Measurements from ENCODE around the gene SKP2.

SKP2 gene

DNA sequence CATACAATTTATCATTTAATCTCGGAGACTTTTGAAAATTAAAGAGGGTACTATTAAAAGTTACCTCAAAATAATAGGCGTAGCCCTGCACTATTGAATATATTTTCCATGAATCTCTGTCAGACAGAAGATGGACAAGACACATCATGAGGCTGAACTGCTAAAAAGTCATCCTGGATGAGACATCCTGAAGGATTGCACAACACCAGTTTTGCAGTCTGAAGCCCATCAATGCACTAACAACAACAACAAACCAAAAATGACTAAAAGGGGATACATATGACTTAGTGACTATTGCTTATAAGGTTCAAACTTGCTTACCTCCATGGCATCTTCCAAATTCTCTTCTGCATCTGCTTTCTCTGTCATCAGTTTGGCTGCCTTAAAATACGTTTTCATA, 15.9 kb upstream of the SKP2 start:
- Histone ChIP-seq H3K9ac (ENCODE audit: low read length) (no peak overlapping the region), H3F3A (ENCODE audit: insufficient read depth, low read length) (no peaks in the 10 kb centered on the region), H3K27me3 (ENCODE audit: insufficient read depth, low read length) (no peaks in the 10 kb centered on the region), H3K4me2 (ENCODE audit: low read length) (no peak overlapping the region), H4K20me1 (ENCODE audit: insufficient read depth, low read length) (no peaks in the 10 kb centered on the region), H3K79me2 (ENCODE audit: insufficient read depth, low read length) (no peaks in the 10 kb centered on the region), H3K36me3 (ENCODE audit: insufficient read depth, low read length) (peaks cover 64% of the 10 kb centered on the region), H3K9me2 (ENCODE audit: low read depth, low read length) (no peaks in the 10 kb centered on the region), H3K4me1 (ENCODE audit: insufficient read depth, low read length, severe bottlenecking) (no peaks in the 10 kb centered on the region), H3K27ac (ENCODE audit: low read depth, low read length, poor library complexity, severe bottlenecking) (no peak overlapping the region), H3K4me3 (ENCODE audit: low read depth, low read length, poor library complexity, severe bottlenecking) (no peak overlapping the region), H2AFZ (ENCODE audit: low read length) (no peak overlapping the region), H3K9me3 (ENCODE audit: low read length) (0 out of 2 replicates have a peak, but pooled peaks cover 5% of the 10 kb centered on the region)
- TF ChIP-seq EZH2 (IDR thresholded peaks at IDR 0.05; ENCODE audit: borderline replicate concordance, low read length) = no peak
- TF ChIP-seq CTCF (IDR thresholded peaks at IDR 0.05; ENCODE audit: low read length) = no peak

DNA sequence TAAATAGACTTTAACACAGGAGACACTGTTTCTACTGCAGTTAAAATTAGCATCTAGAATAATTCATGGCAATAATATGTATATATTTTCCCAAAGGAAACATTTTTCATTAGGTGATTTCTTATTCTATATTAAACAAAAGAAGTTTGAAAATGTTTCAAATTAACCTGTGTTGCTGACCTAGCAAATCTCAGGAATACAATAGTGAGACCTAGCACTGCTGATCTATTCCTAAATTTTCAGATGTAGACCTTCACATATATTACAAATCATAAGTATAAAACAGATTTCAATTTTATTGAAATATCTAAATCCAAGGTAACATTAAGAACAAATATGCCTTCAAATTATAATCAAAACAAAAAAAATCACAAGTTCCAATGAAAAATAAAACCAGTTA, 15.3 kb upstream of the SKP2 start:
- H3K36me3 ChIP-seq (ENCODE audit: insufficient read depth, low read length) = peaks cover 65% of the 10 kb centered on the region
- no peaks in the 10 kb centered on the region for H3K9me2 ChIP-seq (ENCODE audit: low read depth, low read length)
- TF ChIP-seq CTCF (IDR thresholded peaks at IDR 0.05; ENCODE audit: low read length) (no peak), EZH2 (IDR thresholded peaks at IDR 0.05; ENCODE audit: borderline replicate concordance, low read length) (no peak)
- H4K20me1 ChIP-seq (ENCODE audit: insufficient read depth, low read length) = no peaks in the 10 kb centered on the region
- H3F3A ChIP-seq (ENCODE audit: insufficient read depth, low read length) = no peaks in the 10 kb centered on the region
- H3K27me3 ChIP-seq (ENCODE audit: insufficient read depth, low read length) = no peaks in the 10 kb centered on the region
- H3K4me1 ChIP-seq (ENCODE audit: insufficient read depth, low read length, severe bottlenecking) = no peaks in the 10 kb centered on the region
- 0 out of 2 replicates have a peak, but pooled peaks cover 7% of the 10 kb centered on the region for H3K9me3 ChIP-seq (ENCODE audit: low read length)
- H2AFZ ChIP-seq (ENCODE audit: low read length) = no peak overlapping the region
- H3K4me2 ChIP-seq (ENCODE audit: low read length) = no peak overlapping the region
- no peaks in the 10 kb centered on the region for H3K79me2 ChIP-seq (ENCODE audit: insufficient read depth, low read length)
- no peak overlapping the region for H3K4me3 ChIP-seq (ENCODE audit: low read depth, low read length, poor library complexity, severe bottlenecking)
- H3K27ac ChIP-seq (ENCODE audit: low read depth, low read length, poor library complexity, severe bottlenecking) = no peak overlapping the region
- no peak overlapping the region for H3K9ac ChIP-seq (ENCODE audit: low read length)

DNA sequence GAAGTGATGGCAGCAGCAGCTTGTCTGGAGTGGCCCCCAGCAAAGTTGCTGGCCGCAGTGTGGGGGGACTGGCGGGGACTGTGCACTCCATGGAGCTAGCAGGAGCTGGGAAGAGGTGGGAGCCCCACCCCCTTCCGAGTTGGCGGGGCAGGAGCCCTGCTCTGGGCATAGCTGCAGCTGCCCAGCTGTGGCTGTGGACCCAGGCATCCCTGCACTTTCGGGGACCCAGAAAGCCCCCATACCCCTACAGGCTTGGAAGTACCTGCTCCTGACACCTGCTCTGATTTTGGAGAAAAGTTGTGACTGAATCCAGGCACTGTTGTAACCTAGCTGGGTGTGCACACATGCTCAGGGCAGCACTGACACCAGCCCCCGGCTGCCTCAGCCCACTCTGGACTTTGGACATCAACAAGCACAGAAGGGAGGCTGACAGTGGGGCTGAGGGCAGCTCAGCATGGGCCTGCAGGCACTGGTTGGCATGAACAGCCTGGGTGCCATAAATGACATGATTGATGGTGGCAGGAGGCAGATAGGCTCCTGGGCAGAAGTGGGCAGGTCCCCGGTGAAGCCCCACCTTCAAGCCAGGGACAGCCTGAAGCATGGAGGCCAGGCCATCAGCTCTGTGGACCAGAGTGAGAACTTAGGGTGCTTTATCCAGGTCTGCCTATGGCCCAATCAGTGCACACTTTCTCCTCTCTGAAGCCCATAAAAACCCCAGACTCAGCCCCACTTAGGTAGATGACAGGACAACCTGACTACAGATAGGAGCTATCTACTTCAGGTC, 12.8 kb upstream of the SKP2 start:
- H3F3A ChIP-seq (ENCODE audit: insufficient read depth, low read length) = no peaks in the 10 kb centered on the region
- no peak overlapping the region for H3K9ac ChIP-seq (ENCODE audit: low read length)
- no peak overlapping the region for H3K4me3 ChIP-seq (ENCODE audit: low read depth, low read length, poor library complexity, severe bottlenecking)
- 0 out of 2 replicates have a peak, but pooled peaks cover 9% of the 10 kb centered on the region for H3K9me3 ChIP-seq (ENCODE audit: low read length)
- H3K79me2 ChIP-seq (ENCODE audit: insufficient read depth, low read length) = peaks cover 5% of the 10 kb centered on the region; the same call in 1 of the 2 replicates
- H3K4me1 ChIP-seq (ENCODE audit: insufficient read depth, low read length, severe bottlenecking) = no peaks in the 10 kb centered on the region
- TF ChIP-seq EZH2 (IDR thresholded peaks at IDR 0.05; ENCODE audit: borderline replicate concordance, low read length) = no peak
- TF ChIP-seq CTCF (IDR thresholded peaks at IDR 0.05; ENCODE audit: low read length) = no peak
- H2AFZ ChIP-seq (ENCODE audit: low read length) = no peak overlapping the region
- no peaks in the 10 kb centered on the region for H4K20me1 ChIP-seq (ENCODE audit: insufficient read depth, low read length)
- peaks cover 70% of the 10 kb centered on the region for H3K36me3 ChIP-seq (ENCODE audit: insufficient read depth, low read length)
- H3K27me3 ChIP-seq (ENCODE audit: insufficient read depth, low read length) = no peaks in the 10 kb centered on the region
- H3K4me2 ChIP-seq (ENCODE audit: low read length) = no peak overlapping the region
- H3K27ac ChIP-seq (ENCODE audit: low read depth, low read length, poor library complexity, severe bottlenecking) = no peak overlapping the region
- no peaks in the 10 kb centered on the region for H3K9me2 ChIP-seq (ENCODE audit: low read depth, low read length)

Measured in OCI-LY1 (cell line).